ENCODE measurements around the gene COA5. TPM values are rescaled to one million over a fixed set of nuclear protein-coding genes. Genes with fewer than 3 reads are reported as not detected.

The COA5 gene
- total and polyA plus RNA-seq, 2 experiments from 2014 or later = 32.7 to 42.0 TPM

DNA sequence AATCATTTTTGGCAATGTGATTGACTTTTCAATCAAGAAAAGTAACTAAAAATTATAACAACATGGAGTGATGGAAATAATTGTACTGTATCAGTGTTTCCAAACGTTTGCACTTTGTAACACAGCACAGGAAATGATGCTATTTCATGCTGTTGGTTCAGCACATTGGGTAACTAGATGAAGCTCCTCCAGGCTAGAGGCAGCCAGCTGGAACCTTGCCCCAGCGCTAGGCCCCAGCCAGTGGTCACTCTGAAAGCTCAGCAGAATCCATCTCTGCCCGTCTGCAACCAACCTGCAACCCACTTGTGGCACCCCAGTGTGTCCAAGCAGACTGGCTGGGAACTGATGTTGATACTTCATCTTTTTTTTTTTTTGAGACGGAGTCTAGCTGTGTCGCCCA is 15.3 kb upstream of the COA5 start:
- H3F3A ChIP-seq (ENCODE audit: insufficient read depth) = peaks cover 9% of the 10 kb centered on the region
- H3K27ac ChIP-seq = no peak overlapping the region
- H3K9me3 ChIP-seq (ENCODE audit: low read depth) = peaks cover 3% of the 10 kb centered on the region
- H4K20me1 ChIP-seq (ENCODE audit: insufficient read depth) = no peaks in the 10 kb centered on the region
- in situ Hi-C loops (cut with MboI) = no loop called here
- H3K36me3 ChIP-seq (ENCODE audit: low read depth) = no peaks in the 10 kb centered on the region
- no peak for TF ChIP-seq EZH2phosphoT487 (IDR thresholded peaks at IDR 0.05; ENCODE audit: insufficient read depth, low read depth)
- TF ChIP-seq EZH2 (IDR thresholded peaks at IDR 0.05; ENCODE audit: insufficient read depth, poor library complexity, severe bottlenecking) = no peak
- H3K79me2 ChIP-seq (ENCODE audit: insufficient read depth) = no peaks in the 10 kb centered on the region
- DNase-seq = peak; percentile 23
- H3K4me2 ChIP-seq (ENCODE audit: unreplicated experiment) = no peak overlapping the region
- no peak overlapping the region for H2AFZ ChIP-seq
- no peaks in the 10 kb centered on the region for H3K4me1 ChIP-seq (ENCODE audit: insufficient read depth)
- no peak overlapping the region for H3K4me3 ChIP-seq
- H3K9ac ChIP-seq = no peak overlapping the region
- 61 to 67% methylated on average over 4 to 5 of the region's 5 CpGs for WGBS, 2 experiments (ENCODE audit: low coverage in 1 of 2, low lambda C conversion rate in 2 of 2, missing lambda C conversion rate in 2 of 2)
- H3K27me3 ChIP-seq (replicated peaks; ENCODE audit: insufficient read depth) = no peaks in the 10 kb centered on the region; the same call in 1 of the 2 replicates
- no peaks in the 10 kb centered on the region for H3K9me2 ChIP-seq (ENCODE audit: insufficient read depth)

DNA sequence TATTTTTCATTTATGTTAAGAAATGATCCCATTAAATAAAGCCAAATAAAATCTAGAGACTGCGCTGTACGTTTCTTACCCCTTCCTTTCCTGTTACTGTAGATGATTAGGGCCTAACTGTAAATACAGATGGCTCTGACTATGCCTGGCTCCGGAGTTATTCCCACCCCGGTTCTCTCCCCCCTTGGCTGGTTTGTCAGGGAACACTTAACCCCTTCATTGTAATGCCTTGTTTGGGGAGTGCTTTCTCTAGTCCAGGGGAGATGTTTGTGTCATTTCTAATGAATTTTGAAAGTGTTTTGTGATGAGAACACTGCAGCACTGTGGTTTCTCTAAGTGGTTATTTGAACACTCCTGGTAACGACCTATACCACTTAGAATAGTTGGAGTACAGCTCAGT is 8.8 kb upstream of the COA5 start:
- no peak overlapping the region for H3K27ac ChIP-seq
- WGBS, 2 experiments (ENCODE audit: low coverage in 1 of 2, low lambda C conversion rate in 2 of 2, missing lambda C conversion rate in 2 of 2) = 38 to 39% methylated on average over 5 of the region's 5 CpGs
- H3K9me3 ChIP-seq (ENCODE audit: low read depth) = no peaks in the 10 kb centered on the region
- in situ Hi-C loops (cut with MboI) = no loop called here
- no peaks in the 10 kb centered on the region for H3K4me1 ChIP-seq (ENCODE audit: insufficient read depth)
- H3K9ac ChIP-seq = no peak overlapping the region
- no peak for DNase-seq
- H3K36me3 ChIP-seq (ENCODE audit: low read depth) = peaks cover 33% of the 10 kb centered on the region; the same call in 1 of the 2 replicates
- H4K20me1 ChIP-seq (ENCODE audit: insufficient read depth) = no peaks in the 10 kb centered on the region
- no peaks in the 10 kb centered on the region for H3K9me2 ChIP-seq (ENCODE audit: insufficient read depth)
- peaks cover 14% of the 10 kb centered on the region for H3K79me2 ChIP-seq (ENCODE audit: insufficient read depth)
- no peak overlapping the region for H3K4me2 ChIP-seq (ENCODE audit: unreplicated experiment)
- H2AFZ ChIP-seq = no peak overlapping the region
- TF ChIP-seq EZH2 (IDR thresholded peaks at IDR 0.05; ENCODE audit: insufficient read depth, poor library complexity, severe bottlenecking) (no peak), EZH2phosphoT487 (IDR thresholded peaks at IDR 0.05; ENCODE audit: insufficient read depth, low read depth) (no peak)
- no peaks in the 10 kb centered on the region for H3K27me3 ChIP-seq (replicated peaks; ENCODE audit: insufficient read depth)
- no peak overlapping the region for H3K4me3 ChIP-seq
- H3F3A ChIP-seq (ENCODE audit: insufficient read depth) = peaks cover 9% of the 10 kb centered on the region

DNA sequence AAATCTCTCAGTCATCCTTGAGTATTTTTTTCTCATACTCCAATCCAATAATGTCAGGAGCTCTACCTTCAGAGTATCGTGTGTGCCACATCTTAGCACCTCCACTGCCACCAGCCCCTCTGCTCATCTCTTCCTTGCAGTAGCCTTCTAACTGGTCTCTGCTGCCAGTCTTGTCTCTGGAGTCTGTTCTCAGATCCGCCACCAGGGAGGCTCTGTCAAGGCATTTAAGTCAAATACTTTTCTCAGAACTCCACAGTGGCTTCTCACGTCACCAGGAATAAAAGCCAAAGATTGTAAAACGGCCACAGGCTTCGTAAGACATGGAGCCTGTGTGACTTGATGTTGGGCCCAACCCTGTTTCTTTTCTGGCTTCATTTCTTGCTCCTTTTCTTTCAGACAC is 7.2 kb upstream of the COA5 start:
- 76 to 77% methylated on average over 5 of the region's 5 CpGs for WGBS, 2 experiments (ENCODE audit: low coverage in 1 of 2, low lambda C conversion rate in 2 of 2, missing lambda C conversion rate in 2 of 2)
- Histone ChIP-seq H3K9me3 (ENCODE audit: low read depth) (no peaks in the 10 kb centered on the region), H3K79me2 (ENCODE audit: insufficient read depth) (peaks cover 31% of the 10 kb centered on the region), H3F3A (ENCODE audit: insufficient read depth) (peaks cover 9% of the 10 kb centered on the region), H3K36me3 (ENCODE audit: low read depth) (peaks cover 43% of the 10 kb centered on the region), H3K4me3 (no peak overlapping the region), H3K4me1 (ENCODE audit: insufficient read depth) (peaks cover 5% of the 10 kb centered on the region), H3K27ac (no peak overlapping the region), H3K9ac (no peak overlapping the region), H2AFZ (no peak overlapping the region), H3K27me3 (replicated peaks; ENCODE audit: insufficient read depth) (no peaks in the 10 kb centered on the region), H3K4me2 (ENCODE audit: unreplicated experiment) (no peak overlapping the region), H3K9me2 (ENCODE audit: insufficient read depth) (no peaks in the 10 kb centered on the region), H4K20me1 (ENCODE audit: insufficient read depth) (no peaks in the 10 kb centered on the region)
- in situ Hi-C loops (cut with MboI) = no loop called here
- no peak for TF ChIP-seq EZH2phosphoT487 (IDR thresholded peaks at IDR 0.05; ENCODE audit: insufficient read depth, low read depth)
- no peak for TF ChIP-seq EZH2 (IDR thresholded peaks at IDR 0.05; ENCODE audit: insufficient read depth, poor library complexity, severe bottlenecking)
- DNase-seq = peak; percentile 18

DNA sequence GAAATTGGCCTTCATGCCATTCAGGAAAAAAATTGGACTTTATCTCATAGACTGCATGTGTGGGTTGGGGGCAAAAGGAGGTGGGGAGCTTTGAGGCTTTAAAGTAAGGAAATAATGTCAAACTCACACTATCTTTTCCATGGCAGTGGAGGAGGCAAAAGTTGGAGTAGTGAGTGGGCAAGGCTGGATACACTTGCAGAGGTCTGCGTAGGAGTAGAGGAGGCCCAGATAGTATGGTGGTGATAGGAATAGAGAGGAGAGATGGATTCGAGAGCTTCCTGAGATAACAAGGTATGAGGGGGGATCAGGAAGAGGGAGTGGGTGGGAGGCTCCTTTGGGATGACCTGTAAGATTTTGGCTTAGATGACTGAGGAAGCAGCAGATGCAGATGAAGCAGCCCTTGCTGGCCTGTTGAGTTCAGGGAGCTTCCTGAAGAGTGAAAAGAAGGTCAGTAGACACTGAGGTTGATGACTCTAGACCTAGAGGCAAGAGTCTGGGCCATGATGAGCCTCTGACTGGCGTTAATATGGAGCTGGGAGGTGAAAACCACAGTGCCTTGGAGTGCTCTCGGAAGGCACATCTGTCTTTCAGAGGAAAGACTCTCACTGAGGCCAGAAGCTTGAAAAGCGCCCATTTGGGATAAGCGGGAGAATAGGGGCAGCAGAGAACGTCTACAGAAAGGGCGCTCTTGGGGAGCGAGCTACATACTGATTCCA is 5.9 kb upstream of the COA5 start:
- Histone ChIP-seq H3K4me3 (no peak overlapping the region), H4K20me1 (ENCODE audit: insufficient read depth) (no peaks in the 10 kb centered on the region), H3K79me2 (ENCODE audit: insufficient read depth) (peaks cover 44% of the 10 kb centered on the region), H3K9me3 (ENCODE audit: low read depth) (no peaks in the 10 kb centered on the region), H3K4me1 (ENCODE audit: insufficient read depth) (peaks cover 16% of the 10 kb centered on the region), H2AFZ (no peak overlapping the region), H3K4me2 (ENCODE audit: unreplicated experiment) (no peak overlapping the region), H3K36me3 (ENCODE audit: low read depth) (peaks cover 44% of the 10 kb centered on the region), H3K27ac (no peak overlapping the region), H3K9me2 (ENCODE audit: insufficient read depth) (no peaks in the 10 kb centered on the region), H3K27me3 (replicated peaks; ENCODE audit: insufficient read depth) (no peaks in the 10 kb centered on the region), H3K9ac (no peak overlapping the region), H3F3A (ENCODE audit: insufficient read depth) (peaks cover 2% of the 10 kb centered on the region; the same call in 1 of the 2 replicates)
- 91 to 92% methylated on average over 9 of the region's 9 CpGs for WGBS, 2 experiments (ENCODE audit: low coverage in 1 of 2, low lambda C conversion rate in 2 of 2, missing lambda C conversion rate in 2 of 2)
- in situ Hi-C loops (cut with MboI) = no loop called here
- TF ChIP-seq EZH2 (IDR thresholded peaks at IDR 0.05; ENCODE audit: insufficient read depth, poor library complexity, severe bottlenecking) = no peak
- TF ChIP-seq EZH2phosphoT487 (IDR thresholded peaks at IDR 0.05; ENCODE audit: insufficient read depth, low read depth) = no peak
- DNase-seq = no peak
